HCT116 (cell line): ENCODE results near the gene ACTL6B. TPM values are rescaled to one million over a fixed set of nuclear protein-coding genes. Genes with fewer than 3 reads are reported as not detected.

ENCODE experiments used
- ATAC-seq: fragments of 200-7000 bp; cut with Tn5 transposase; 2 replicates; pipeline ENCODE4 v1.9.1; 2020; ENCODE audit warnings: mild to moderate bottlenecking, moderate library complexity
- BruUV-seq: library from RNA; stranded (reverse); fragments of 400-500 nt; replicated peaks from 2 replicates; lab custom pipeline; 2021; lab: Mats Ljungman, UMichigan
- CTCF ChIA-PET: fragments of 300-600 bp; sonication (Branson Sonifier 250); formaldehyde crosslinking; loops from one replicate; lab custom pipeline; 2021; ENCODE audit warnings: antibody characterized with exemption; lab: Charles Lee
- POLR2A ChIA-PET: fragments of 300-600, 350-600 bp; sonication (Branson Sonifier 250); formaldehyde crosslinking; loops from one replicate; lab custom pipeline; 2021; ENCODE audit warnings: antibody characterized with exemption; lab: Charles Lee
- RAD21 ChIA-PET, 2 experiments: fragments of 300-600 bp; sonication (Branson Sonifier 250); formaldehyde crosslinking; loops; one replicate each; lab custom pipeline; 2023; ENCODE audit warnings: low total read pairs in 2 of 2; ENCODE audit not compliant: uncharacterized antibody in 2 of 2, unreplicated experiment in 2 of 2, low non-redundant PET in 1 of 2; lab: Charles Lee
- DNase-seq: peaks from one replicate; pipeline ENCODE4 v3.0.0-alpha.2; 2010; ENCODE audit warnings: low read depth, low spot score
- H2AFZ ChIP-seq: fragments of 200-600 bp; shearing (Covaris generic), sonication (generic); 2 replicates; pipeline ENCODE4 v1.6.1; 2017; ENCODE audit warnings: low read depth, mixed run types, mixed read lengths, antibody characterized with exemption, low read length; ENCODE audit not compliant: poor library complexity, severe bottlenecking
- H3K27ac ChIP-seq: 2 replicates; pipeline ENCODE4 v1.5.1; 2012; ENCODE audit warnings: low read depth, low read length
- H3K27me3 ChIP-seq: fragments of 200-600 bp; sonication (generic); 2 replicates; pipeline ENCODE4 v1.6.1; 2016; ENCODE audit warnings: mixed run types, low read length, mixed read lengths; ENCODE audit not compliant: insufficient read depth
- H3K36me3 ChIP-seq, 2 experiments: fragments of 200-500 bp in 1 of 2; fragments of 200-600 bp in 1 of 2; sonication (Bioruptor generic) in 1 of 2; sonication (generic) in 1 of 2; 2 replicates each; pipeline versions ENCODE4 v1.5.1 to v1.6.1; 2014 to 2016; ENCODE audit warnings: low read length in 2 of 2, inconsistent platforms in 1 of 2, mixed read lengths in 1 of 2, mixed run types in 1 of 2; ENCODE audit not compliant: insufficient read depth in 2 of 2, control insufficient read depth in 1 of 2
- H3K4me1 ChIP-seq, 2 experiments: fragments of 200-600 bp in 1 of 2; sonication (generic) in 1 of 2; 2 replicates each; pipeline versions ENCODE4 v1.5.1 to v1.6.1; 2012 to 2017; ENCODE audit warnings: low read length in 2 of 2, inconsistent platforms in 1 of 2, mild to moderate bottlenecking in 1 of 2, mixed read lengths in 1 of 2, mixed run types in 1 of 2, moderate library complexity in 1 of 2; ENCODE audit not compliant: insufficient read depth in 2 of 2, control insufficient read depth in 1 of 2
- H3K4me2 ChIP-seq: fragments of 200-600 bp; sonication (generic); 2 replicates; pipeline ENCODE4 v1.6.1; 2017; ENCODE audit warnings: mixed run types, low read length, mixed read lengths
- H3K4me3 ChIP-seq, 2 experiments: fragments of 200-600 bp in 1 of 2; sonication (generic) in 1 of 2; replicated peaks in 1 of 2; 2 replicates each; pipeline ENCODE4 v1.5.1; 2011 to 2016; ENCODE audit warnings: low read length in 2 of 2, control low read depth in 1 of 2, low read depth in 1 of 2, mild to moderate bottlenecking in 1 of 2, mixed read lengths in 1 of 2, mixed run types in 1 of 2
- H3K79me2 ChIP-seq: fragments of 200-600 bp; sonication (generic); 2 replicates; pipeline ENCODE4 v1.6.1; 2017; ENCODE audit warnings: mild to moderate bottlenecking, mixed run types, low read length, moderate library complexity, mixed read lengths; ENCODE audit not compliant: insufficient read depth
- H3K9ac ChIP-seq: fragments of 200-600 bp; sonication (generic); 2 replicates; pipeline ENCODE4 v1.6.1; 2016; ENCODE audit warnings: low read length, mixed read lengths
- H3K9me2 ChIP-seq: fragments of 200-600 bp; sonication (generic), shearing (Covaris generic); 2 replicates; pipeline ENCODE4 v1.6.1; 2017; ENCODE audit warnings: mixed run types, mild to moderate bottlenecking, moderate library complexity; ENCODE audit not compliant: insufficient read depth
- H3K9me3 ChIP-seq, 2 experiments: fragments of 200-500 bp in 1 of 2; fragments of 200-600 bp in 1 of 2; sonication (Bioruptor generic) in 1 of 2; sonication (generic) in 1 of 2; 2 replicates each; pipeline ENCODE4 v1.6.1; 2014 to 2017; ENCODE audit warnings: low read length in 2 of 2, mixed read lengths in 2 of 2, inconsistent platforms in 1 of 2, low read depth in 1 of 2, mild to moderate bottlenecking in 1 of 2, mixed run types in 1 of 2, moderate library complexity in 1 of 2; ENCODE audit not compliant: control insufficient read depth in 1 of 2, insufficient read depth in 1 of 2
- H4K20me1 ChIP-seq: fragments of 200-600 bp; sonication (generic), shearing (Covaris generic); 2 replicates; pipeline ENCODE4 v1.6.1; 2017; ENCODE audit warnings: mixed run types, mild to moderate bottlenecking, moderate library complexity; ENCODE audit not compliant: insufficient read depth
- POLR2AphosphoS5 ChIP-seq: IDR thresholded peaks from 2 replicates; pipeline ENCODE4 v1.6.1; 2011; ENCODE audit warnings: mild to moderate bottlenecking, low read depth, low read length, moderate library complexity
- YY1 ChIP-seq: IDR thresholded peaks from 2 replicates; pipeline ENCODE4 v1.6.1; 2011; ENCODE audit warnings: low read length, low read depth, moderate library complexity, mild to moderate bottlenecking; ENCODE audit not compliant: insufficient replicate concordance; ENCODE audit errors: extremely low read depth
- intact Hi-C: fragments of 100-400 bp; cut with micrococcal nuclease; formaldehyde crosslinking; loops from 2 replicates; pipeline ENCODE4 v1.10.0; 2022
- total RNA-seq: library from RNA; stranded (reverse); gene quantifications from one replicate; pipeline ENCODE4 v1.2.1, GENCODE V29; 2021; ENCODE audit not compliant: unreplicated experiment
- TF ChIP-seq, protein P1 (sequence below), 3 experiments: fragments of 200-600 bp in 1 of 3; sonication (generic) in 1 of 3; IDR thresholded peaks in 2 of 3; conservative IDR thresholded peaks in 1 of 3; 2 replicates each; pipeline ENCODE4 v1.5.1; 2012 to 2017; ENCODE audit warnings: low read depth in 2 of 3, low read length in 2 of 3, antibody characterized with exemption in 1 of 3, borderline replicate concordance in 1 of 3, control low read depth in 1 of 3, mild to moderate bottlenecking in 1 of 3, mixed read lengths in 1 of 3, mixed run types in 1 of 3, moderate library complexity in 1 of 3; ENCODE audit not compliant: insufficient read depth in 1 of 3
- TF ChIP-seq, protein P2 (sequence below): IDR thresholded peaks from 2 replicates; pipeline ENCODE4 v1.6.1; 2011; ENCODE audit warnings: mild to moderate bottlenecking, low read length, moderate library complexity; ENCODE audit not compliant: insufficient replicate concordance; ENCODE audit errors: extremely low read depth

Gene ACTL6B
- total RNA-seq, 1 experiment from 2014 or later: not detected

DNA sequence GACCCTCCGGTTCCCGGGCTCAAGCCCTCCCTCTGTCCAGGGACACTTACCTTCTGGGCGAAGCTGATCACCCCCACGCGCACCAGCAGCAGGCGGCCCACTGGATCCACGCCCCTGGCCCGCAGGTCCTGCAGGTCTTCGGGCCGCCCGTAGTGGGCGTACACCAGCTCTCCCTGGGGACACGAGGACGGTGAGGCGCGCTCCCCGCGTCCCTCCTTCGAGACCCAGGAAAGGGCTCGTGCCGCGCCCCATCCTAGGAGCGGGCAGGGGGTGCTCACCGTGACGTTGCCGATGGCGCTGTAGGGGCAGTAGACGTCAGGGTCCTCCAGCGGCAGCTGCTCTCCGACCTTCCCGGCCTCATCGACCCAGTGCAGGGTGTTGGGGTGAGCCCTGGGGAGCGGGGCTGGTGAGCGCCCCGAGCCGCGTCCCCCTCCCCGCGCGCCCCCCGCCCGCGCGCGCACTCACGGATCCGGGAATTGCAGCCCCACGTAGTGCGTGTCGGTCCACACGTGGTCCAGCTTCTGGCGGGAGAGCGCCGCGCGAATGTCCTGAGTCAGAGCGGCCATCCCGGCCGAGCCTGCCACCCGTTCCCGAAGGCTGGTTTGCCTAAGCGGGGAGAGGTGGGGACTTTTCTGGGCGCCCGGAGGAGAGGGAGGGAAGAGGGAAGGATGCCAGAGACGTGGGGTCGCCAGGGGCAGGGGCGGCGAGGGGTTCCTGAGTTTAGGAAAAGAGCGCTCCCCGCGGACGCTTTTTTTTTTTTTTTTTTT, 23.1 kb downstream of the ACTL6B start:
- Histone ChIP-seq H3K79me2 (no peaks in the 10 kb centered on the region), H3K4me3 (peak overlapping the region; percentile 54 to 67), H3K36me3 (no peaks in the 10 kb centered on the region), H3K4me2 (peak overlapping the region; percentile 97), H2AFZ (peak overlapping the region; percentile 78), H3K4me1 (peaks cover 6 to 28% of the 10 kb centered on the region in 2 experiments; a peak in 3 of 4 replicates), H3K9me2 (no peaks in the 10 kb centered on the region), H4K20me1 (no peaks in the 10 kb centered on the region), H3K9ac (peak overlapping the region; percentile 82), H3K27ac (peak overlapping the region; percentile 67), H3K9me3 (no peaks in the 10 kb centered on the region), H3K27me3 (no peaks in the 10 kb centered on the region)
- POLR2A ChIA-PET: interaction anchor here (0.7 to 1.2 kb wide), 7 partner anchors 15 to 73 kb away, joined by 3 to 5 read pairs (median 4); partner anchors contain the start of gene POP7
- CTCF ChIA-PET: interaction anchor here (0.7 to 2.9 kb wide), 18 partner anchors 9 to 245 kb away, joined by 3 to 18 read pairs (median 5); partner anchors contain the start of genes FBXO24, GNB2, MOSPD3 and POP7
- RAD21 ChIA-PET: interaction anchor here (0.6 to 1.0 kb wide), 5 partner anchors 21 to 194 kb away, joined by 3 to 7 read pairs (median 4); partner anchors contain the start of genes EPHB4 (in 1 of the 2) and MOSPD3 (in 1 of the 2)
- TF ChIP-seq, protein P1, sequence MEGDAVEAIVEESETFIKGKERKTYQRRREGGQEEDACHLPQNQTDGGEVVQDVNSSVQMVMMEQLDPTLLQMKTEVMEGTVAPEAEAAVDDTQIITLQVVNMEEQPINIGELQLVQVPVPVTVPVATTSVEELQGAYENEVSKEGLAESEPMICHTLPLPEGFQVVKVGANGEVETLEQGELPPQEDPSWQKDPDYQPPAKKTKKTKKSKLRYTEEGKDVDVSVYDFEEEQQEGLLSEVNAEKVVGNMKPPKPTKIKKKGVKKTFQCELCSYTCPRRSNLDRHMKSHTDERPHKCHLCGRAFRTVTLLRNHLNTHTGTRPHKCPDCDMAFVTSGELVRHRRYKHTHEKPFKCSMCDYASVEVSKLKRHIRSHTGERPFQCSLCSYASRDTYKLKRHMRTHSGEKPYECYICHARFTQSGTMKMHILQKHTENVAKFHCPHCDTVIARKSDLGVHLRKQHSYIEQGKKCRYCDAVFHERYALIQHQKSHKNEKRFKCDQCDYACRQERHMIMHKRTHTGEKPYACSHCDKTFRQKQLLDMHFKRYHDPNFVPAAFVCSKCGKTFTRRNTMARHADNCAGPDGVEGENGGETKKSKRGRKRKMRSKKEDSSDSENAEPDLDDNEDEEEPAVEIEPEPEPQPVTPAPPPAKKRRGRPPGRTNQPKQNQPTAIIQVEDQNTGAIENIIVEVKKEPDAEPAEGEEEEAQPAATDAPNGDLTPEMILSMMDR (IDR thresholded peaks at IDR 0.05 in 2 of 3, conservative IDR thresholded peaks at IDR 0.05 in 1 of 3; ENCODE audit: borderline replicate concordance in 1 of 3, insufficient read depth in 1 of 3, low read depth in 2 of 3, low read length in 2 of 3): peak in 2 of 3 experiments; percentile 36 to 57; a peak in 3 of 6 replicates
- peak; percentile 59; the same call in 1 of the 2 replicates for TF ChIP-seq POLR2AphosphoS5
- TF ChIP-seq, protein P2, sequence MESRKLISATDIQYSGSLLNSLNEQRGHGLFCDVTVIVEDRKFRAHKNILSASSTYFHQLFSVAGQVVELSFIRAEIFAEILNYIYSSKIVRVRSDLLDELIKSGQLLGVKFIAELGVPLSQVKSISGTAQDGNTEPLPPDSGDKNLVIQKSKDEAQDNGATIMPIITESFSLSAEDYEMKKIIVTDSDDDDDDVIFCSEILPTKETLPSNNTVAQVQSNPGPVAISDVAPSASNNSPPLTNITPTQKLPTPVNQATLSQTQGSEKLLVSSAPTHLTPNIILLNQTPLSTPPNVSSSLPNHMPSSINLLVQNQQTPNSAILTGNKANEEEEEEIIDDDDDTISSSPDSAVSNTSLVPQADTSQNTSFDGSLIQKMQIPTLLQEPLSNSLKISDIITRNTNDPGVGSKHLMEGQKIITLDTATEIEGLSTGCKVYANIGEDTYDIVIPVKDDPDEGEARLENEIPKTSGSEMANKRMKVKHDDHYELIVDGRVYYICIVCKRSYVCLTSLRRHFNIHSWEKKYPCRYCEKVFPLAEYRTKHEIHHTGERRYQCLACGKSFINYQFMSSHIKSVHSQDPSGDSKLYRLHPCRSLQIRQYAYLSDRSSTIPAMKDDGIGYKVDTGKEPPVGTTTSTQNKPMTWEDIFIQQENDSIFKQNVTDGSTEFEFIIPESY: no peak
- TF ChIP-seq YY1: peak; percentile 5
- ATAC-seq: peak; percentile 76
- TSS peak; percentile 70 for BruUV-seq
- intact Hi-C loops: loop anchor here (2.0 to 5.0 kb wide), 2 partner anchors 40 to 59 kb away; partner anchors contain the start of genes GIGYF1 and GNB2
- DNase-seq: no peak
